G401 (cell line): ENCODE data around the gene CABP4. TPM values are rescaled to one million over a fixed set of nuclear protein-coding genes. Genes with fewer than 3 reads are reported as not detected.
"Not testable (repeated sequence)": the region's sequence is repeated elsewhere in the genome, so short reads cannot be mapped to it uniquely, and the experiment has no call there.

Experiments
- DNase-seq: peaks from one replicate; pipeline ENCODE4 v3.0.0-alpha.2; 2015; ENCODE audit warnings: low spot score
- in situ Hi-C: cut with HindIII; loops from 2 replicates; pipeline ENCODE4 v1.10.0; 2016; ENCODE audit warnings: low sequenced_read_pairs, mixed read lengths
- total RNA-seq: library from RNA; depleted of rRNA; stranded (reverse); fragments of >200 nt; shearing (Covaris generic); gene quantifications from 2 replicates; pipeline ENCODE4 v1.2.3, GENCODE V29; 2014

CABP4 gene
- total RNA-seq, 1 experiment from 2014 or later, result not detected

- no peak for DNase-seq
- in situ Hi-C loops, result no loop called here
These were observed 13.3 kb downstream of the CABP4 start for GRCh38 chr11:67468456-67468758.

DNA sequence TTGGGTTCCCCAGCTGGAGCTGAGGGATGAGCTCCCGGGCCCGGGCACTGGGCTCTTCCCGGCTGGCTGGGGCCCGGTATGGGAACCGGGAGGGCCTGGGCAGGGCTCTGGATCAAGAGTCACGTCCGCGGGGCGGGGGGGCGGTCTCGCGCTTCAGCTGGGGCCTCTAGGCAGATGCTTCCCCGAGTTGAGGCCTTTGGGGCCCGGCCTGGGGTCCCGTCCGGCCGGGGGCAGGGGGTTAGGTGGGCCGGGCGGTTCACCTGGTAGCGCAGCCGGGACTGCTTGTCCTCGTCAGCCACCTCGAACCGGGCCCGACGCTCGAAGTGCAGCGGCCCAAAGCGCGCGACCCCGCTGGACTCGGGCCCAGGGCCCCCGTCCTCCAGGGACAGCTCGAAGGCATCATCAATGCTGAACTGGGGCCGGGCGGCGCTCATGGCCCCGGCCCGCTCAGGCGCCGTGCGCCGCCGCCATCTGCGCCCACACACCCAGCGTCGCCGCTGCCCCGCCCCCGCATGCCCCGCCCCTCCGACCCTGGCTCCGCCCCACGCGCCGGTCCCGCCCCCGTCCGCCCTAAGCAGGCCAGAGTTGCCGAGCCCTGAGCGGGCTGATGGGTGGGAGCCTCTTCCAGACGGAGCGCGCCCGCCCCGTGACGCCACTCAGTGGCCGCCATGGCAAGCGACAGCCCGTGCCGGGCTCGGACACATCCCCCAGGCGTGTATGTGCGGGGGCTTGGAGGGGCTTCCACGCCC lies 13.8 kb downstream of the CABP4 start, which contains the start of gene TMEM134:
Gene TMEM134 (minus strand): TSS at position 493 of the 749 bp plus-strand sequence. CDS start 59 bp downstream, at position 434.
- in situ Hi-C loops, result no loop called here
- DNase-seq, result peak; percentile 94

DNA sequence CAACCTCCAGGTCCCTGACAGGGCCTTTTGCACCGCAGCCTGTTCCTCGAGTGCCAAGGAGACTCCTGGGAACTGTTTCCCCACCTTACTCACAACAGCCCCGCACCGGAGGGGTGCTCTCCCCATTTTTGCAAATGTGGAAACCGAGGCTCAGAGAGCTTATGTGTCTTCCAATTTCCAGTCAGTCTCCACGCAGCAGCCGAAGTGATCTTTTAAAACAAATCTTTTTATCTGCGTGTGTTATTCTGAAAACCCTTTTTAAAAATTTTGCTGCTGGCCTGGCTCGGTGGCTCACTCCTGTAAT lies 14.3 kb downstream of the CABP4 start:
- no peak for DNase-seq
- in situ Hi-C loops, result no loop called here

- in situ Hi-C loops, result no loop called here
- no peak for DNase-seq
These were observed 15.3 kb downstream of the CABP4 start for GRCh38 chr11:67470337-67471002.

- in situ Hi-C loops, result no loop called here
These were observed 17.7 kb downstream of the CABP4 start for GRCh38 chr11:67472882-67473281.

DNA sequence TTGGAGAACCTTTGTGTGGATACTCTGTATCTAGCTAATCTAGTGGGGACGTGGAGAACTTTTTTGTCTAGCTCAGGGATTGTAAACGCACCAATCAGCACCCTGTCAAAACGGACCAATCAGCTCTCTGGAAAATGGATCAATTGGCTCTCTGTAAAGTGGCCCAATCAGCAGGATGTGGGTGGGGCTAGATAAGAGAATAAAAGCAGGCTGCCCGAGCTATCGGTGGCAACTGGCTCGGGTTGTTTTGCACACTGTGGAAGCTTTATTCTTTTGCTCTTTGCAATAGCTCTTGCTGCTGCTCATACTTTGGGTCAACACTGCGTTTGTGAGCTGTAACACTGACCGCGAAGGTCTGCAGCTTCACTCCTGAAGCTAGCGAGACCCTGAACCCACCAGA lies 21.5 kb downstream of the CABP4 start:
- DNase-seq, in situ Hi-C loops: not testable (repeated sequence)

More at GRCh38 chr11:67472882-67473281, 17.7 kb downstream of the CABP4 start:
- no peak for DNase-seq

DNA sequence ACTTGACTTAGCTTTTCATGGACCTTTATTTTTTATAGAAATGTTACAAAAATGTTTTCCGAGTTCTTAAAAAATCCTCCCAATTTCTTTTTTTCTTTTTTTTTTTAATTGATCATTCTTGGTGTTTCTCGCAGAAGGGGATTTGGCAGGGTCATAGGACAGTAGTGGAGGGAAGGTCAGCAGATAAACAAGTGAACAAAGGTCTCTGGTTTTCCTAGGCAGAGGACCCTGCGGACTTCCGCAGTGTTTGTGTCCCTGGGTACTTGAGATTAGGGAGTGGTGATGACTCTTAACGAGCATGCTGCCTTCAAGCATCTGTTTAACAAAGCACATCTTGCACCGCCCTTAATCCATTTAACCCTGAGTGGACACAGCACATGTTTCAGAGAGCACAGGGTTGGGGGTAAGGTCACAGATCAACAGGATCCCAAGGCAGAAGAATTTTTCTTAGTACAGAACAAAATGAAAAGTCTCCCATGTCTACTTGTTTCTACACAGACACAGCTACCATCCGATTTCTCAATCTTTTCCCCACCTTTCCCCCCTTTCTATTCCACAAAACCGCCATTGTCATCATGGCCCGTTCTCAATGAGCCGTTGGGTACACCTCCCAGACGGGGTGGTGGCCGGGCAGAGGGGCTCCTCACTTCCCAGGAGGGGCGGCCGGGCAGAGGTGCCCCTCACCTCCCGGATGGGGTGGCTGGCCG lies 22.3 kb downstream of the CABP4 start:
- in situ Hi-C loops, DNase-seq: not testable (repeated sequence)

- no peak for DNase-seq
- in situ Hi-C loops, result no loop called here
These were observed 27.2 kb downstream of the CABP4 start for GRCh38 chr11:67482275-67482826.

GRCh38 chr11:67482827-67483798 lies 28.0 kb downstream of the CABP4 start, which contains the start of gene AIP:
TSS of gene AIP (plus strand) at chr11:67483026. CDS start at chr11:67483159, 133 bp downstream.
- DNase-seq, result peak; percentile 98
- in situ Hi-C loops, result no loop called here

DNA sequence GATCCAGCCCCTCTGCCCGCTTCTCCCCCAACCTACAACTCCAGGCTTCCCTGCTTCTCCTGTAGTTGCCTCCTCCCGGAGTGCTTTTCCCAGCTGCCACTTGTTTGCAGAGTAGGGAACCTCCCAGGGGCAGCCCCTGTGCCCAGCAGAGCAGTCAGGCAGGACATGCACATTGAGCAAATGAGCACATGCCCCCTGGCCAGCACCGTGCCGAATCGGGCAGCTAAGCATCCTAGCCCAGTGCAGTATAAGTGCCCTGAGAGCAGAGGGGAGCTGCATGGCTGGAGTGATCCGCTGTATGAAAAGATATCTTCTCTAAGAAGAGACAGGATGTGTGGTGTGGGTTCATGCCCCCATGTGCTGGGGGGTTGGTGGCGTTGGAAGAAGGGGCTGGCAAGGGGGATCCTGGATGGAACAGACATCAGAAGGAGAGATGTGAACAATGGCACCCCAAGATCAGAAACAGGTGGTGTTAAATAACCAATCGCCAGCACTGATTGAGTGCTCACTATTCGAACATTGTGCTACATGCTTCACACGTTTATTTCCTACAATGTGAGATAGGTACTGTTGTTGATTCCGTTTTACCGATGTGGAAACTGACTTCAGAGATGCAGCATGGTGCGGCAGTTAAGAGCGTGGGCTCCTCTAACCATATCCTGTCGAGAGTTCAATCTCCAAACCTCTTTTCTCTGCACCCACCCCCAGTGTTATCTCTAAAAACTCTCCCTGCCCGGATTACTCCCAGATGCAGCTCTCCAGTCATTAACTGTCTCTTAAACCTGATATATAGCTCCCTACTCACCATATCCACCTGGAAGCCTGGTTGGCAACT lies 28.9 kb downstream of the CABP4 start:
- no peak for DNase-seq
- in situ Hi-C loops, result no loop called here

DNA sequence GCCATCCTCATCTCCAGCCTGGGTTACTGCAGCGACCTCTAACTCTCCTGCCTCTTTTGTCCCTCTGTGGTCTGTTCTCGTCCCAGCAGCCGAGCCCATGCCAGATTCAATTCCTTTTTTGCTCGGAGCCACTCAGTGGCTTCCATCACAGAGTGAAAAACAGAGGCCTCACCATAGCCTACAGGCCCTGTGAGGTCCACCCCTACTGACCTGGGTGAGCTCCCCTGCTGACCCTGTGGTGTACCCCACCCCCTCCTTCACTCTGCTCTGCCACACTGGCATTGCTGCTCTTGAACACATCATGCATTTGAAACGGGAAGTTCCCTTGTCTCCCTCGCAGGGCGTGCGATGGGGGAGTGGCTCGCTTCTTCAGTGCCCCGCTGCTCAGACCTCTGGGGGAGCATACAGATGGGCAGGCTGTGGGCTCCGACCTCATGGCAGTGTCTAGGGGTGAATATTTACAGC lies 29.7 kb downstream of the CABP4 start:
- in situ Hi-C loops, result no loop called here
- DNase-seq, result no peak

- in situ Hi-C loops, DNase-seq: not testable (repeated sequence)
These were observed 30.8 kb downstream of the CABP4 start for GRCh38 chr11:67485873-67486361.

GRCh38 chr11:67486481-67487195 lies 31.5 kb downstream of the CABP4 start:
- no peak for DNase-seq
- in situ Hi-C loops, result no loop called here

DNA sequence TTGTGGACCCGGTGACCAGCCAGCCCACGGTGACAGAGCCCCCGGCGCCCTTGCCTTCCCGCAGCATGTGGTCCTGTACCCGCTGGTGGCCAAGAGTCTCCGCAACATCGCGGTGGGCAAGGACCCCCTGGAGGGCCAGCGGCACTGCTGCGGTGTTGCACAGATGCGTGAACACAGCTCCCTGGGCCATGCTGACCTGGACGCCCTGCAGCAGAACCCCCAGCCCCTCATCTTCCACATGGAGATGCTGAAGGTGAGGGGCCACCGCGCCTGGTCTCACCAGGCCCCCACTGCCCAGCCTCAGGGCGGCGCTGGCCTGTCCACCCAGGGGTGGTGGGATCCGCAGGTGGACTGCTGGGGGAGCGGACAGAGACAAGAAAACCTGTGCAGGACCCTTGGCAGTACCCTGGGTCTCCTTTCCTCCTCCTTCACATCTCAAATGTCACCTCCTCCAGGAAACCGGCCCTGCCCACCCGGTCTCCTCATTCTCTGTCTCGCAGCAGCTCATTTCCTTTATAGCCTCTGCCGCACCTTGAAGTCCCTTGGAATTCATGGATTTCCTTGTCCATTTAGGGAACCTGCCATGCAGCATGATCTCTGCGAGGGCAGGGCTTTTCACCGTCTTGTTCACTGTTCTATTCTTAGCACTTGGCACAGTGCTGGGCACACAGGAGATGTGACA lies 34.2 kb downstream of the CABP4 start:
- DNase-seq, result no peak
- in situ Hi-C loops, result no loop called here

DNA sequence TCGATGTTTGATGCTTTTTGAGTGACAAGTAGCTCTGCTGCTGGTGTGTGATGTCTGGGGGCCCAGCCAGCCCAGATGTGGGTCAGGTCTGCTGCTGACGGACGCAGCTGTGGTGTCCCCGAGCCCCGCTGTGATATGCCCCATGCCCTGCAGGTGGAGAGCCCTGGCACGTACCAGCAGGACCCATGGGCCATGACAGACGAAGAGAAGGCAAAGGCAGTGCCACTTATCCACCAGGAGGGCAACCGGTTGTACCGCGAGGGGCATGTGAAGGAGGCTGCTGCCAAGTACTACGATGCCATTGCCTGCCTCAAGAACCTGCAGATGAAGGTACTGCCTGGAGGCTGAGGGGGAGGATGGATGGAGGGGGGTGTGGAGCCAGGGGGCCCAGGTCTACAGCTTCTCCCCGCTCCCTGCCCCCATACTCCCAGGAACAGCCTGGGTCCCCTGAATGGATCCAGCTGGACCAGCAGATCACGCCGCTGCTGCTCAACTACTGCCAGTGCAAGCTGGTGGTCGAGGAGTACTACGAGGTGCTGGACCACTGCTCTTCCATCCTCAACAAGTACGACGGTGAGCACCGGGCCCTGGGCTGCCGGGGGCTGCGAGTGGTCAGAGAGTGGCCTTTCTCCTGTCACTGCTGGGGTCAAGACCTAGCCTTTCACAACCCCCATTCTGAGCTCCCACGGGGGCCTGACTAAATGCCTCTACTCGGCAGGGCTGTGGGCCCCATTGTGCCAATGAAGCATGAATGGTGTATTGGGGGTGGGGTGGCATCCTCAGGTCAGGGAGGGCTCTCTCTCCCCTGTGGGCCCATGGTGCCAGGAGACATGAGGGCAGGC lies 35.0 kb downstream of the CABP4 start:
- in situ Hi-C loops, result no loop called here
- DNase-seq, result no peak

- in situ Hi-C loops, result no loop called here
- no peak for DNase-seq
These were observed 35.5 kb downstream of the CABP4 start for GRCh38 chr11:67490727-67491065.
